ENCODE data around the gene MTCL3.

Gene MTCL3

DNA sequence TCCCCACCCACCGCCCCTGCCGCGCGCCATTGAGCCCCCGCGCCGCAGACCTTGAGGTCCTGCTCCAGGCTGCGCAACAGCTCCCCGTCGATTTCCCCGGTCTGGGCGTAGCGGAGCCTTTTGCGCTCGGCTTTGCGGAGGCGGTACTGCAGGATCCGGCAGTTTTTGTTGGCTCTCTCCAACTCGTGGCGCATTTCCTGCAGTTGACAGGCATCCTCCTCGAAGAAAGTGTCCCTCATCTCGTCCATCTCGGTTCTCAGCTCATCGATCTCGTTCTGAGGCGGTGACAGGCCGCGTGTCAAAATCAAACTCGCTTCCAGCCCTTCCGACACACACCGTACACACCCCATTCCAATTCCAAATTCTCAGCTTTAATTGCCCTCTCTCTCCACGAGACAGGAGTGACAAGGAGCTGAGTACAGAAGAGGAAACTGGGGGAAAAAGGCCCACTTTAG, 4.3 kb downstream of the MTCL3 start:
- no peak for DNase-seq

DNA sequence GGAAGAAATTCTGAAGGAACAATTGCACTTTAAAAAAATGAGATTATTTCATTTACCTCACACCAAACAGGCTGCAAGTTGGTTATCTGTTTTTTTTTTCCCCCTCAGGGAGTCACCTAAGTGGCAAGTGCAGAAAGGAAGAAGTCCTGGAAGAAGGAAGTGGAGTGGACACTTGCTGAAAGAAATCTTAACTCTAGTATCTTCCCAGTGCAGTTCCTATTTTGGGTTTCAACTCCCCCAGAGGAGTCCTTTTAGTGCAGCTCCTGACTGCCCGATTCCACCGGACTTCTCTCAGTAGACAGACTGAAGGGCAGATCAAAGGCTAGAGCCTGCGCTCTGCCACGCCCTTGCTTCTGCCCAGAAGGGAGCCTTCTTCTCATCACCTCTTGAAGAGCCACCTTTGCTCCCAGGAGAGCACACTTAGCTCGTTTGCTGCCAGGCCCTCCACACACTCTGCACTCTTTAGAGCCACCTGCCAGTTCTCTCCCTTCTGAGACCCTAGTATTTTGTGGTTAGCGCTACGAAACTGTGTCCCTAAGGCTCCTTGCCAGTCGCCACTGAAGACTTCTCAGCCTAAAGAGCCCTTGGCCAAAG, 4.9 kb downstream of the MTCL3 start:
- DNase-seq: no peak

DNA sequence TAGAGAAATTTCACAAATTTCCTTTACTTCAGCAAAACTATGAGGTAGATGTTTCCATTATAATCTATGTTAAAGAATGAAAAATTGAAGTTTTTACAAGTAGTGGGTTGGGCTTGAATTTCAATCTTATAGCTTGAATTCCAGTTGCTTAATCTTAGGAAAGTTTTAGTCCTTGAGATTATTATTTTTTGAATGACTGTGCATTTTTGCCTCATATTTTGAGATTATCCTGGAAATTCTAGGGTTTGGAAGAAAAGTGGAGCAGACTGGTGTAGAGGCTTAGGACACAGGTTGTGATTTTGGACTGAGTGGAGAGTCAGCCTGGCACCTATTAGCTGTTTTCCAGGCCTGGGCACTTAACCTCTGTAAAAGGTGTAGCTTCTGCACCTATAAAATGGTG, 5.7 kb downstream of the MTCL3 start:
- no peak for DNase-seq

DNA sequence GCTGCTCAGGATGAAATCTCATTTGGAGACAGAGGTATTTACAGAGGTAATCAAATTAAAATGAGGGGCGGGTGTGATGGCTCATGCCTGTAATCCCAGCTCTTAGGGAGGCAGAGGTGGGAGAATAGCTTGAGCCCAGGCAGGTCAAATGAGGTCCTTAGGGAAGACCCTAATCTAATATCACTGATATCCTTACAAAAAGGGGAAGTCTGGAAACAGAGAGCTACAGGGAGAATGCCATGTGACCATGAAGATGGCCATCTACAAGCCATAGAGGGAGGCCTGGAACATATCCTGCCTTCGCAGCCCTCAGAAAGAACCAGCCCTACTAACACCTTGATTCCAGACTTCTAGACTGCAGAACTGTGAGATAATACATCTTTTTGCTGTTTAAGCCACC, 8.3 kb downstream of the MTCL3 start:
- DNase-seq: no peak

DNA sequence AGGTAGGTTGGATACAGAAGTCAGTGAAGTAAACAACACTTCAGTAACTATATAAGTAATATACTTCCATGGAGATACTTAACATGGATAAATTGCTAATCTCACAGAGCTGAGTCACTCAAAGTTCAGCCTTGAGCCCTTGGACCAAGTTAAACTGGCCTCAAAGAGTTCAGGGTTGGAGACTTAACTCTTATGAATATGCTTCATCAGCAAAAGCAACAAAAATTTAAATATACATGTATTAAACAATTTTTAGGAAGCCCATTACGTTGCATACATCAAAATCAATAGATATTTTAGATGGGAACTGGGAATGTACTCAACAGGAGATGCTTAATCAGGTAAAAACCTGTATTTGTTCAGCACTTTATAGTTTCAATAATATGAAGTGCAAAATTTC, 12.2 kb downstream of the MTCL3 start:
- DNase-seq: no peak

DNA sequence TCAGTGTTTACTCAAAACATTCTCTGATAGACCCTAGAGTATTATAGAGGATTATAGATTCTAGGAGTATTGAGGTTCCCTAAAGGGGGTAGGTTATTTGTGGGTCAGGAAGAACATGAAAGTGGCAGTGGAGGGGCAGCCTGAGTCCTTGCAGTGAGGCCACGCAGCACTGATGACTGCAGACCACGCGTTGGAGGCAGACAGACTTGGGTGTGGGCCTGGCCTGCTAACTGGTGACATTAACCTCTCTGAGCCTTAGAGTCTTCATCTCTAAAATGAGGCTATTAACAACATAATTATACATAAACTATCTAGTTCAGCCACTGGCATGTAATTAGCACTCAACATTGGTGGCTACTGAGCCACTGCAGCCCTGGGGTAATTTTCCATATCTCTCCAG, 16.1 kb downstream of the MTCL3 start:
- DNase-seq: no peak

DNA sequence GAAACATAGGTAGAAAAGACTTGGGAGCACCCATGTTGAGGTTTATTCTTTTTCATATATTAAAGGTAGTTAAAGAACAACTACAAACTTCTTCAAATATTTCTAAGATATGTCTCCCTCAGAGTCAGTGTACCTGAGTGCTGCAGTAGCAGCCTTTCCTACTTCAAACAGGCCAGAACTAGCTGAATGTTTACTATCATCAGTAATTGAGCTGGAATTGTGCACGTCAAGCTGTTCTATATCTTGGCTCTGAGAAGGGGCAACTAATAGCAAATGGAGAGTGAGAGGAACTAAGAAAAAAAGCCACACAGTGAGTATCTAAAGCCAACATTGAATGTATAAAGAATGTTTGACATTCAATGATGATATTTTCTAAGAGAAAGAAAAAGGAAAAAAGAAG, 21.7 kb downstream of the MTCL3 start:
- DNase-seq: no peak

DNA sequence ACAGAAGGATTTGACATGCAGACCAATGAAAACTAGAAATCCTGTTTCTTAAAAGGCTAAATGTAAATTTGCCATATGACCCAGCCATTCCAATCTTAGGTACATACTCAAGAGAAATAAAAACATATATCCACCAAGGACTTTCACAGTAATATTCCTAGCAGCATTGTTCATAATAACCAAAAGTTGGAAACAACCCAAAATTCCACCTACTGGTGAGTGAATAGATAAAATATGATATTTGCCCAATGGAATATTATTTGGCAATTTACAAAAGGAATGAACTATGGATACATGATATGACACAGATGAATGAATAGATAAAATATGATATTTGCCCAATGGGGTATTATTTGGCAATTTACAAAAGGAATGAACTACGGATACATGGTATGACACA, 22.7 kb downstream of the MTCL3 start:
- DNase-seq: no peak

DNA sequence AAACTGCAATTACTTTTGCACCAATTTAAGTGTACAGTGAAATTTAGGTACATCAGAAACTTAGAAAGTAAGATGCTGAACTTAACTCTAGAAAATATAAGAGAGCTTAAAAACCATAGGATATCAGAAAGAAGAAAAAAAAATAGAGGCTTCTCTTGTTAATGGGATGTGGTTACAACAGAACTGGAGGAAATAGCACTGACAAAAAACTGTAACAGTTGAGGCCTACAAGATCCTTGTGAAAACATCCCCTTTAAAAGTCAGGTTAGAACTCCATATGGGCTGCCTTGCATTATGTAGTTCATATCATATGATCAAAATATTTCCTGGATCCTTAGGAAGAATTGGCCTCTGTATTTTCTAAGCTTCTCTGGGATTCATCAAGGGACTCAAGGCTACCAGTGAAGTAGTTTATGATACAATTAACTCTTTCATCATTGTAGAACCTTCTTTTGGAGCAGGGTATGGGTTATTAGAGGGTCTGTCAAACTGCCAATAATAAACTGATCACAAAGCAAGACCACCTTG, 24.8 kb downstream of the MTCL3 start:
- DNase-seq: no peak

DNA sequence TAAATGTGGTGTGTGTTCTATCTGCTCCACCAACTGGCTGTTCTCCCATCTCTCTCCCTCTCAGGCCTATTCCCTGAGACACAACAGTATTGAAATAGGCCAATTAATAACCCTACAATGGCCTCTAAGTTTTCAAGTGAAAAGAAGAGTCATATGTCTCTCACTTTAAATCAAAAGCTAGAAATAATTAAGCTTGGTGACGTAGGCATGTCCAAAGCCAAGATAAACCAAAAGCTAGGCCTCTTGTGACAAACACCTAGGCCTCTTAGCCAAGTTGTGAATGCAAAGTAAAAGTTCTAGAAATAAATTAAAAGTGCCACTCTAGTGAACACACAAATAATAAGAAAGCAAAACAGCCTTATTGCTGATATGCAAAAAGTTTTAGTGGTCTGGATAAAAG, 29.9 kb downstream of the MTCL3 start:
- DNase-seq: no peak

DNA sequence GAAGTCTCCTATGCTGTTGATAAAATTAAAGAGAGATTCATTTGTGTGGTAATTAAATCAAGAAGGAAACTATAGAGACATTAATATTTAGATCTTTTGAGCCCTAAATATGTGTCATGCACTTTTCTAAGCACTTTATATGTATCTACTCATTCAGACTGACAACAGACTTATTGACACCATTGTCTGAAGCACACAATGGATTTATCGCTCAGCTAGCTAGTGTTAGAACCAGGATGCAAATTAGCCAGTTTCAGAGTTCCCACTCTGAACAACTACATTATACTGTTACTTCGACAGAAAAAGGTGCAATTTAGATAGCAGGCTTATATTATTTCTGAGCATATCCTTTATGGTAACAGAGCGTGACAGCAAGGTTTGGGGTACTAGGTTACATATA, 32.2 kb downstream of the MTCL3 start:
- DNase-seq: no peak

DNA sequence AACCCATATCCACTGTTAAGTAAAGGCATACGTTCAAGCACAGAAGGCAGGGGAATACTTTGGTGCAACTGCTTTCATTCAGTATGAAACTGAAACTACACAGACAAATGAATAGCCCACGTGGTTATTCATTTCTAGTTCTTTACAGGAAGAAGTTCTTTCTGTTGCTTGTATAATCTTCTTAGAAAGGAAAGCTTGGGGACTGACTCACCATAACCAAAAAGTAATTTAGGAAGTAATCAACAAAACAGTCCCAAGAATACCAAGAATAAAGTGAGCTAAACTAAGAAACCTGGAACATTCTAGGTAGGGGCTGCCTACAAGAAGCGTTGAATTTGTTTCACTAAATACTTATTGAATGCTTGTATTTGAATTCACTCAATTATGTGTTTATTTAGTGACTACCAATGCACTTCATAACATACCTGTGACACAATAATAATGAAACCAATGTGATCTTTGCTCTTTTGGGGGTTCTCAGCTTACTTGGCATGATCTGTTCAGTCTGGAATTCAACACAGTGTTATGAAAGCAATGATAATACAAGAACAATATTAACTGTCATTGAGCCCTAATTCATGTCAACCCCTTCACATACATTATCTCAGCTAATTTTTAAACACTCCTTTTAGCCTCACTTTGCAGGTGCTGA, 34.8 kb downstream of the MTCL3 start:
- no peak for DNase-seq

DNA sequence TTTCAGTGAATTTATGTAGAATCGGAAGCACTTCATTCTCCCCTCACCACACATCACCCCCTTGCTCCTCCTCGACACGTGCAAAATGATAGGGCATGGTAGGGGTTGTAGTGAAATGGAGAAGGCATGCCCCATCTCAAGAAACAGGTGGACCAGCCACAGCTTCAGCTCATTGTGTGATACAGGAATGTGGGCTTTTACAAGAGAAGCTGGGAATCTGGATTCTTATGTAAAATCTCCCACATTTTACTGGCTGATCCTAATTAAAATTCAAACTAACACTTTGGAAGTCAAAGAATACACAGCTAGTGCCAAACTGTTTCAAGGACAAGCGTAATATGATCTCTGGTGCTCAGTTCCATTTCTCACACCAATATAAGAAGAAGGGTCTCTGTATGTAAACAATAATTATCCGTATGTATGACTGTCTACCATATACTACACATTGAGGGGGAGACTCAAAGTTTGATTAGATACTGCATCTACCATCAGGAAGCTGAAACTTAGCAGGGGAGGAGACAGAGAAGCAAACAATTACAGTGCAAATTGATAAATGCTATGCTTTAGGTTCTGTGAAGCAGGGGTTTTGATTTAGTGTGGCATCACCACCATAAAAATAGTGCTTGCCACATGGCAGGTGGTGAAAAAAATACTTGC, 35.6 kb downstream of the MTCL3 start:
- DNase-seq: no peak

DNA sequence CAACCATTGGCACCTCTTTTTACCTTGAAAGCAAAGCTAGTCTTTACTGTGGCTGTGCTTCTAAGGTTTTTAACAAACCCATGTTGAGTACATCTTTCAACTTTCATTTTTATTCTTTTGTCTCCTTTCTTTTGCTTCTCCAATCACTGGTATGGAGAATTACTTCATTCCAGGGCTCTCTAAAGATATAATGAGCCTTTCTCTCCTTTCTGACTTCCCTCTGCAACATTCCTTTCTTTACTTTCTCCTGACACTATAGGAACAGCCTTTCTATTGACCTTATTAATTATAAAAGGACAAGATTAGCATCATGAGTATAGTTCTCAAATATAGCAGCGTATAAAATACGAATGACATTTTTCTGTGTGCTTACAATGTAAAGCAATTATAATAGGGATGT, 36.8 kb downstream of the MTCL3 start:
- no peak for DNase-seq

DNA sequence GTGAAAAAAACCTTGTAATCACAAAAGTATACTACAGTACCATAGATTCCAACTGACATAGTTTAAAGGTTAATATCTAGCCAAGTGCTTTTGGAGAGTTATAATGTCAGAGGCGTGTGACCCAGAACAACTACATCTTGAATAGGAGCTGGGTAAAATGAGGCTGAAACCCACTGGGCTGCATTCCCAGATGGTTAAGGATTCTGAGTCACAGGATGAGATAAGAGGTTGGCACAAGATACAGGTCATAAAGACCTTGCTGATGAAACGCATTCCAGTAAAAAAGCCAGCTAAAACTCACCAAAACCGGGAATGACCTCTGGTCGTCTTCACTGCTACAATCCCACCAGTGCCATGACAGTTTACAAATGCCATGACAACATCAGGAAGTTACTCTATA, 37.5 kb downstream of the MTCL3 start:
- DNase-seq: no peak

DNA sequence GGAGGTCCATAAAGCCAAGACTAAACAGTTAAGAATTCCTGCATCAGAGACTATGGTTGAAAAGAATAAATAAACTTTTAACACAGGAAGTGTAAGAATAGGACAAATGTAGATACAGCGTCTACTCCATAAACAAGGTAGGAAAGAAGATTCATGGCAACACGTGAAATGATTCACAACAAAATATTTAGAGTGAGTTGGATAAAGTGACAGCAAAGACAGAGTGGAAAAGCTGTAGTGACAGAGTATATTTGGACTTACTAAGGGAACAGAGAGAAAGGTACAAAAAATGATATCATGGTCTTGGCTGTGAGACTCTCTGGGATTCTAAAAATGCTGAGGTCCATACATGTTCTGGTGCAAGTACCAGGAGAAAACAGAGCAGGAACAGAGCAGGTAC, 38.0 kb downstream of the MTCL3 start:
- DNase-seq: no peak

DNA sequence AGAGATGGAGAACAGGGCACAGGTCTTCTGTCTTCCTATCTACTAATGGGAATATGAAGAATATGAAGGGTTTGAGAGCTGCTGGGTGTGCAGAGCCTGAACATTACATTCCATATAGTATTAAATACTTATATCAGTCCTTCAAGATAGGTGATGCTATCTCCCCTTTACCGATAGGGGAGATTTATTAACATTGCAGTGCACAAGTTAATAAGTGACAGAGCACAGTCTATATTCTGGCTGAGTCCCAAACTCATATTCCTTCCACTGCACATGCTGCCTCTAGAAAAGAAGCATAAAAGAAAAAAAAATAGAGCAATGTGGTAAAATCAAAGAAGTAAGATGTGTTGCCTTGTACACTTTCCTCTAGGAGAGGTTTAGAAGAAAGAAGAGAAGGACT, 41.5 kb downstream of the MTCL3 start:
- DNase-seq: no peak

DNA sequence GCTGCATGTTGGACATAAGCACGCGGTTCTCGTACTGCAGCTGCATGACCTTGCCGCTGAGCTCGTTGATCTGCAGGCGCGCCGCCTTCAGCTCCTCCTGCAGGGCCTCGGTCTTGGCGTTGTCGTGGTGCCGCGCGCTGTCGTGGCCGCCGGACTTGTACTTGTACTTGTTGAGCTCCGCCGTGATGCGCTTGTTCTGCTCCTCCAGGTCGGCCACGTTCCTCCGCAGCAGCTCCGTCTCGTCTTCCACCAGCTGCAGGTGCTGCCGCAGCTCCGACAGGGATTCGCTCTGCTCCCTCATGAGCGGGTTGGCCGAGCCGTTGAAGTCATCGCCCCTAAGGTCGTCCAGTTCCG, 43.3 kb downstream of the MTCL3 start:
- no peak for DNase-seq

DNA sequence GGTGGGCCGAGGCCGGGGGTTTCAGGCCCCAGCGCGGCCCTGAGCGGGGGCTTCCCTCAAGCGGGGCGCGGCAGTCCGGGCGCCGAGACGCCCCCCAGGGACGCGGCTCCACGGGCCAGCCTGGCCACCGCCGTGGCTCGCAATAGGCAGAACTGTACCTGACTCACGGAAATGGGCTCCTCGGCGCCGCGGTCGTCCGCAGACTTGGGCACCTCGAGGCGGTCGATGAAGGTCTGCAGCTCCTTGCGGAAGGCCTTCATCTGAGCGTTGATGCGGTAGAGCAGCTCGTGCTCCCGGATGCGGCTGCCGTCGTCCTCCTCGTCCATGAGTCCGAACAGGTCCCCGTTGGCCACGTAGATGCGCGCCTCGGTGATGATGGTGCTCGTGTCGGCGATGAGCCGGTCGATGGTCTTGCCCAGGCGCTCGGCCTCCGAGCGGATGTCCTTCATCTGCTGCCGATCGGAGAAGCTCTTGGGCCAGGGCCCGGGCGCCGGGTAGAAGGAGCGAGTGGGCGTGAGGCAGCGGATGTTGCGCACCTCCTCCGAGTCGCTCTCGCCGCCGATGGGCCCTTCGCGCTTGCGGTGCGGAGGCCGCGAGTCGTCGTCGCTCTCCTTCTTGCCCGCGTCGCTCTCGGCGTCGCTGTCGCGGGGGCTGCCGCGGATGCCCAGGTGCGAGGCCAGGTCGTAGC, 43.9 kb downstream of the MTCL3 start:
- no peak for DNase-seq

DNA sequence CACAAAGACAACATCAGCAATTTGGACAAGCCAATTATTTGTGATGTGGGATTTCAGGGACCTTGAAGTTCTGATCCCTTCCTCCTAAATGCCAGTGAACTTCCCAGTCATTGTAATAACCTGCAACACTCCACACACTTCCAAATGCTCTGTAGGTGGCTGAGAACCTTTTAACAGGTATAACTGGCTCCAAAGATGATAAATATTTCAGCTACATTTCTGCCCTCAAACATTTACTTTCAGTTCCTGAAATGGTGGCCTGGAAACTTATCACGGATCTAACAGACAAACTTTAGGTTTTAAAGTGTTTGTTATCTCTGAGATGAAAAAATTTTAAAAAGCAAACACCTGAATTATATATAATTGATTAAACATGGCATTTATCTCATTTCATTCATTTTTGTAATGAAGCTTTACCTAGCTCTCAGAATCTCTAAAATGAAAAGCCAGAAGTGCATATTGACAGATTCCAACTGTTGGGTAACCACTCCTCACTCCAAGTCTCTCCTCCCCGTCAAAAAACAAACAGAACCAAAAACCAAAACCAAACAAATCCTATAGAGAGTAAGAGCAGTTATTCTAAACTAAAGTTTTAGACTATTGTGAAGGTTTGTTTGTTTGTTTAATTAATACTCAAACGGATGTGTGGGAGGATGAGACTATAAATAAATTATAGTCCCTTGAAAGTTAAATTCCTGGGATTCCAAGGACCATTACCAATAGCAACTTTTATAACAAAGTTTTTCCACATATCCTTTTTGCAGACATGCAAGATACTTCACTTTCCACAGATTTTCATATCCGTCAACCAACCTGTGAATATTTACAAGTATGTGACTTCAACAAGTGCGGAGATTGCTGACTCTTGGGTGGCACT, 47.5 kb downstream of the MTCL3 start:
- DNase-seq: no peak

DNA sequence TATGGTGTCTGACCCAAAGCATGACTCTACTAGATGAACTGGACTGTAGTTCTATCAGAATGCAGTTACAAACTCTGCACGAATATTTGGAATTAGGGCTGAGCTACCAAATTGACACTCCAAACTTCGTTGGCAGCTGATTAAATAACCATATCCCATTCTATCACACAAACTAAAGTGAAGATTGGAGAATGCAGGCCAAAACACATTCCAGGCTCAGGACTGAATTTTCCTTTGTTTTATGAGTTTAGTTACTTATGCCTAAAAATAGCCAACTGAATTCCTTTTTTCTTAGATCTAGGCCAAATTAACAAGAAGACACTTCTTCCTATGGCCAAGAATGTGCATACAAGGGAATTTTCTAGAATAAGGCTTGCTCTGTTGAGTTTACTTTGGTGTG, 50.2 kb downstream of the MTCL3 start:
- DNase-seq: no peak

DNA sequence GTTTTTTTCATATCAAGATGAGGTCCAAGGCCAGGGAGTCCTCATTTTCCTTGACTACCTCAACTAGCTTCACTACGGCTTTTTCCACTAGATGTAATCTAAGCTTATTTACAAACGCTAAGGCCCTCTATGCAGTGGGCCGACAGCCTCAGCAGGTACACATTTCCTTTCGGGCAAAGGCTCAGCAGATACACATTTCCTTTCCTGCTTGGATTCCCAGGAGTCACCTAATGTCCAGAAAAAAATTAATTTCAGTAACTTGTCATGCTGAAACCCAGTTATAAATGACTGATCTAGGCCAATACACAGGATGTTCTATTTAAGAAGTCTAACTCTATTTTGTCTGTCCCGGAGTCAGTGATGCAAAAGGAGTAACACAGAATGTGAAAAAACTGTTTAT, 52.7 kb downstream of the MTCL3 start:
- DNase-seq: no peak

DNA sequence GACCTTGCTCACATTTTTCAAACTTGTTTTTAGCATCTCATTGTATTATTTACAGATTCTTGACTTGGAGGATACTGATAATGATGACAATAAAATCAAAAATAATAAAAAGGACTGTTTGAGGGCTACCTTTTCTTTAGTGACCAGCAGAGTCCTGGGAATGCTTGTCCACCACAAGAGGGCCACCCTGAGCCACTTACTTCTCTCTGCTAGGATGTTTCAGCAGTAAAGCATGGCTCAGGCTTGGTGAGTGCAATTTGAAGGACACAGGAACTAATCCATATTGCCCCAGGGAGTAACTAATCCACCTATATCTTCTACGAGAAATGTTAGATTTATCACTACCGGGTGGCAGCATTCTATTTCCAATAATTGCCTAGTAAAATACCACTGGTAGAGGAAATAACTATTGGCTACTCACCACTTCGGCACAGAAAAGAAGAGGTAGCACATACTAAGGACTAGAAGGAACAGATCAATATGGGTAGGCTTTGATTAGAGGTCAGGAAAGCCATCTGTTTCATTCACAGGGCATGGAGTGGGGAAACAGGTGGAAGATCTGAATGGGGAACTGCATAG, 54.2 kb downstream of the MTCL3 start:
- DNase-seq: no peak
